ENCODE data around the gene VAMP8.

DNA sequence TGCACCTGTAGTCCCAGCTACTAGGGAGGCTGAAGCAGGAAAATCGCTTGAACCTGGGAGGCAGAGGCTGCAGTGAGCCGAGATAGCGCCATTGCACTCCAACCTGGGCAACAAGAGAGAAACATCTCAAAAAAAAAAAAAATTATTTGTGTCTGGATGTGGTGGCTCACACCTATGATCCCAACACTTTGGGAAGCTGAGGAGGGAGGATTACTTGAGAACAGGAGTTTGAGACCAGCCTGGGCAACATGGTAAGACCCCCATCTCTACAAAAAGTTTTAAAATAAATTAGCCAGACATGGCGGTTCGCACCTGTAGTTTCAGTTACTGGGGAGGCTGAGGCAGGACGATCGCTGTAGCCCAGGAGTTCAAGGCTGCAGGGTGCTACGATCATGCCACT lies 1.6 kb upstream of the VAMP8 start:
- TF ChIP-seq ZNF274 (IDR thresholded peaks at IDR 0.05; ENCODE audit: low read depth, low read length) (no peak), SUZ12 (IDR thresholded peaks at IDR 0.05; ENCODE audit: extremely low read depth, insufficient read depth, insufficient read length) (no peak), YY1 (IDR thresholded peaks at IDR 0.05; ENCODE audit: insufficient read depth, insufficient read length) (no peak)
